HG02852 (cell line): ENCODE results near the gene CD244.
"Not testable (repeated sequence)": the region's sequence is repeated elsewhere in the genome, so short reads cannot be mapped to it uniquely, and the experiment has no call there.

Experiments
- ATAC-seq: cut with Tn5 transposase; IDR thresholded peaks from one replicate; pipeline ENCODE4 v1.9.1; 2021; ENCODE audit warnings: mild to moderate bottlenecking, moderate library complexity; ENCODE audit not compliant: unreplicated experiment

Gene CD244

GRCh38 chr1:160782988-160783765 is 79.5 kb downstream of the CD244 start:
- not testable (repeated sequence) for ATAC-seq

GRCh38 chr1:160781914-160782689 is 80.6 kb downstream of the CD244 start:
- ATAC-seq = peak; percentile 90

GRCh38 chr1:160781186-160781766 is 81.4 kb downstream of the CD244 start:
- ATAC-seq = no peak

GRCh38 chr1:160780398-160780755 is 82.3 kb downstream of the CD244 start:
- no peak for ATAC-seq
